Islet of Langerhans (tissue), 1 donor: ENCODE data around the gene HIVEP3.

Experiments used
- FAIRE-seq: peaks from one replicate; lab custom pipeline; 2011; peaks lifted over from hg19 to GRCh38; lab: Jason Lieb, UNC

Gene HIVEP3

DNA sequence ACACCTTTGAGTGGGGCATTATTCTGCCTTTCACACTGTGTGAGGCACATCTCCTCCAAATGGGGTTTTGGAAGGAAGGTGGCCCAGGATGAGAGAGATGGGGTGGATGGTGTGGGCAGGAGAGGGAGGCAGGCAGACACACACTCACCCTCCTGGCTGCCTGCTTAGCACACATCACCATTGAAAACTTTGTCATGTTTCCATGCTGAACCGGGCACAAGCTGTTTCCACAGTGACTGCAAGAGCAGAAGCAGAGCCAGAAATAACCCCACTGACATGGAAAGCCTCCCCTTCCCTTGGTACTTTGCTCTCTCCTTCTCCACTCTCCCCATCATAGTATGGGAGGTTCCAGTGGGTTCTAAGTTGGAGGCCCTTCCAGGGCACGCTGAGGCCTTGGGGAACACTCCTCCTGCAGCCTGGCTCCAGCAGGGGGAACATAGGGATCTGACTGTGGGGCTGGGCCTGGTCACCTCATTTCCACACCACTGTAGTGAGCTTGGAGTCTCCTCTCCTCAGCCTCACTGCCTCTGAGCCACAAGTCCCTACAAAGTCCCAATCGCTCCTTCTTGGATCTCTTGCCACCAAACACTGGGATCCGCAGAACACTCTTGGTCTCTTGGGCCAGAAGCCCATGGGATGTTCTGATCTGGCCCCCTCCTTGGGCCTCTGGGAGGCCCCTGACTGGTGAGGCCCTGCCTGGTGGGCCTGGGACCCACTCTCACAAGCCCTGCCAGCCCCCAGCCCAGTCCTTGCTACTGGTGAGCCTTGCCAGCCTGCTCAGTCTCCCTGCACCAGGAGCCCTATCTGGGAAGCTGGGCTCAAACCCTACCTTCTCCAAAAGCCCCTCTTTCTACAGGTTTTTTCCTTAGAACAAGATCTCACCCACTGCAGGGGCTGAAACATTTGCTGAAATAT lies 271.2 kb downstream of the HIVEP3 start:
- no peak for FAIRE-seq

DNA sequence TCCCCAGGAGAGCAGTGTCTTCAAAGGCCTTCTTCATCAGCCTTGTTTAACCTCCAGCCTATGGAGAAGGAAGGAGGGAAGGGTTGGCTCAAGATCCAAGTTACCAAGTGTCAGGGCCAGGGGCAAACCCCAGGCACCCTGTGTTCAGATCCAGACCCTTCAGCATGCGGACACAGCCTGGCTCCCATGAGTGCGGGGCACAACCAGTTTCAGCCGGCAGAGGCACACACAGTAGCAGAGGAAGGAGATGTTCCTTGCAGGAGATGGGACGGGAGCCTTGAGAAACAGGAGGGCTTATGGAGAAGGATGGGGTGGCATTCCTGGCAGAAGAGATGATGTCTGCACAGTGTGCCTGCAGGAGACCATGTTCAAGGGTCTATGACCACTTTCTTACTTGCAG lies 272.5 kb downstream of the HIVEP3 start:
- no peak for FAIRE-seq

DNA sequence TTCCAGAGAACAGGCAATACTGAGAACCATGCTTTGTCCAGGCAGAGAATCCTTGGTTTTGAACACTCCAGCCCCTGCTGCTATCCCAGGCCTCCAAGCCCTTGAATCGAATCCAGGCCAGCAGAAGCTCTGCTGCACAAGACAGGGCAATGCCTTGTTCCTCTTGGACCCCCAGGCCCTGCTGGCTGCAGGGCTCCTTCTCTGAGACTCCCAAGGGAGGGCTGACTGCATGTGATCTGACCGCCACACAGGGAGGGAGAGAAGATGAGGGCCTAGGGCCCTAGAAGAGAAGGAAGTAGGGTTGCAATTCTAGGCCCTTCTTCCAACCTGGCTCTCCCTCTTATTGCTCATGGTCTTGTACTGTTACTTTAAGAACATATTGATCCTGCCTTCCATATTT lies 273.7 kb downstream of the HIVEP3 start:
- no peak for FAIRE-seq

DNA sequence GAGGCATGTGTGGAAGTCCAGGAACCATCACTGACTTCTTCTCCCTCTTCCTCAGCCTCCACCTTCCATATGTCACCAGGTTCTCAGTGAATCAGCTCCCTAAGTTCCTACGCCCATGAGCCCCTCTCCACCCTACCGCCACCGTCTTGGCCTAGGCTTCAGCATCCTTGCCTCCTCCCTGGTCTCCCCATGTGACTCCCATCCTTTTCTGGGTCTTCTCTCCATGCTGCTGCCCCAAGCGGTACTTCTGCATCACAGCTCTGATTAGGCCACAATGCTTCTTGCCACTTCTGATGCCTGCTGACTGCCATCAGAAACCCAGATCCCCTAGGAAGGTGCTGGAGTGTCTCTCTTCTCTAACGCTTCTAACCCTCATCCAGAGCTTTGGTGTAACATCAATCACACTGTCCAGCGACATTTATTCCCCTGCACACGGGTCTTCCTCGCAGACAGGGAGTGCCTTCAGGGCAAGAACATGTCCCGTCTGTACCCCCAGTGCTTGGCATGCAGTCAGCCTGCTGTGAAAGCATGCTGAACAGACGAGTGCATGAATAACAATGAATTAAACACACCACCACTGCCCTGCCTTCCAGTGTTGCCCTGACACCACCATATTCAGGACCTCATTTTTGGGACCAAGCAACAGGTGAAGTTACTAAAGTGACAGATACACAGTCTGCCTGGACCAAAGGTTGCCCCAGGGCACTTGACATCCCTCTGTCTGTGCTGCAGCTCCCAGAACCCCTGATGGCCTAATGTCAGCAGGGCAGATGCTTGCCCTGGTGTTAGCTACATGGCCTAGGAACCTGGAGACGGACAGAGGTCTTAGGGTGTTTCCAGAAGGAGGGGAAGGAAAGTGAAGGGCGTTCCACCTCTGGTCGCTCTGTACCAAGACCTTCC lies 275.6 kb downstream of the HIVEP3 start:
- no peak for FAIRE-seq

DNA sequence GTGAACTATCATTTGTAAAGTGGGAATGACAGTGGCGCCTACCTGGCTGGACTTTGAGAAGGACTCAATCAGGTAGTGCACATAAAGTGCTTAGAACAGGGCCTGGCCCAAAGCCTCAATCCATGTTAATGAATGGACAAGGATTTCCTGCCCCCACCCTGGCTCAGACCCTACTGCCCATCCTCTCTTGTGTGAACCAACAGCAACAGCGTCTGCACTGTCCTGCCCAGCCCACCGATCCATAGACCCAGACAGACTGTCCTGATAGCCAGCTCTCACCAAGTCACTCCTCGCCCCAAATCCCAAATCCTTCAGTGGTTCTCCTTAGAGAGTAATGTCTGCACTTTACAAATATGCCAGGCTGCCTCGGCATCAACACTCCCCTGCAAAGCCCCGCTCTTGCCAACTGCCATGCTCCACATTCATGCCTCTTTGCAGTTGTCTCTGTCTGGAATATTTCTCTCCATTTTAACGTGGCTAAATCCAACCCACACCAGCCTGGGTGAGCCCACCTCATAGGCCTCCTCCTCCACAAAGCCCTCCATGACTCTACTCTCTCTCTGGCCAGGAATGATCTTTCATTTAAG lies 276.7 kb downstream of the HIVEP3 start:
- no peak for FAIRE-seq

DNA sequence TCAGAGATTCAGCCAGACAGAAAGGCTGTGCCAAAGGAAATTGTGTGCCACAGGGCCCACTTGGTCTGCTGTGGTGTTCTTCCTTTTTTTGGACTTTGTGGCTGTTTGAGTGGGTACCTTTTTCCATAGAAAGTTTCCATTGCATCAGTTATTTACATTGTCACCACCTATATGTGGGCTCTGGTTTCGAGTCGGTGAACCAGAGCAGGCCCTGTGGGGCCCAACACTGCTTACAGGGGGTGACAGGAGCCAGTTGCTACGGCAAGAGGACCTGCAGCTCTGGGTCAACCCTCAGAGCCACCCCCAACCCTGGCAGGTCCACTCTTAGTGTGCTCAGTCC lies 277.3 kb downstream of the HIVEP3 start:
- FAIRE-seq = no peak

DNA sequence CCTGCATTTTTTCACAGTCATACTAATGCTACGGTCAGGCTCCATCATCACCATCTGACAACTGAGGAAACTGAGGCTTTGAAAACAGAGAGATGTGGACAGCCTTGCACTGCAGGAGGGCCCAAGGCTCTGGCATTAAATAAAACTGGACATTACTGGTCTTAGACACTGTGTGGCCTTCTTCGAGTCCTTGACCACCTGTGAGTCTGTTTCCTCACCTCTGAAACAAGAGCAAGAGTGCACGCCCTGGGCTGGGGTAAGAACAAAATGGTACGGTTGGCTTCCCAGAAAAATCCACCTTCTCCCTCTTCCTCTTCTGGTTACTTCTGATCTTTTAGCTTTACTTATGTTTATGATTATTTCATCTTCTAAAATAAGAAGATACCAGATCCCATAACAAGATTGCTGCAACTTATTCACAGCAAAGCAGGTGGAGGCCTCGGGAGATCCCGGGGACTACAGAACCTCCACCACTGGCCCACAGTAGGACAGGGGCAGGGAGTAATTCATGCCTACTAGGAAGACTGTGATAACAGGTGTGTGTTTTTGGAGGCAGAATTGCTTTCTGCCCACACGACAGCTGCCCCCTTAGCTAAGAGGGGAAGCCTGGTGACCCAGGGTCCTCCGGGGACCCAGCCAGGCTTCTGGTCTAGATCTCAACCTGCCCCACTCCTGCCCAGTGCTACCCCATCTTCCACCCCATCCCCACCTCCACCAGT lies 277.8 kb downstream of the HIVEP3 start:
- no peak for FAIRE-seq

DNA sequence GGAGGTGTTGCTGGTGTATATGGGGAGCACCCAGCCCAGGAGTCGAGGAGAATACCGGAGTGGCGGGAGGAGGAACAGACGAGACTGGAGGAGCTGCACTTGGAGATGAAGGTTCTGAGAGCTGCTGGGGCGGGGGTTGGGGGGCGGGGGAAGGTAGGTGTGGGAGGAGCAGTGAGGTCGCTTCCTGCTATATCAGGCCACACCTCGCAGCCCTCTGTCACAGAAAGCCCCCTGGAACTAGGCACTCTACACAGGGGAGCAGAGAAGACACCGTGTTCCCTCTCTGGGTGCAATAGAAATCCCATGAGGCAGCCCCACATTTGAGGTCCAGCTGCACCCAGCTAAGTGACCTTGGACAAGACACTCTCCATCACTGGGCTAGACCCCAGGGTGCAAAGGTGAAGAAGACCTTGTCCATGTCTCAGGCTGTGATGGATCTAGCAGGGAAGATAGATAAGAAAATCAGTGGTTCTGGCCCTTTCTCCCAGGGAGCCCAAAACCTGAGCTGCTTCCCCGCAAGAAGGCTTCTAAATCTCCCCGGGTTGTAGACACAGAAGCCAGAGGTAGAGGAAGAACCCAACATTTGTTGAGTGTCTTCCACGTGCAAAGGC lies 278.5 kb downstream of the HIVEP3 start:
- no peak for FAIRE-seq

DNA sequence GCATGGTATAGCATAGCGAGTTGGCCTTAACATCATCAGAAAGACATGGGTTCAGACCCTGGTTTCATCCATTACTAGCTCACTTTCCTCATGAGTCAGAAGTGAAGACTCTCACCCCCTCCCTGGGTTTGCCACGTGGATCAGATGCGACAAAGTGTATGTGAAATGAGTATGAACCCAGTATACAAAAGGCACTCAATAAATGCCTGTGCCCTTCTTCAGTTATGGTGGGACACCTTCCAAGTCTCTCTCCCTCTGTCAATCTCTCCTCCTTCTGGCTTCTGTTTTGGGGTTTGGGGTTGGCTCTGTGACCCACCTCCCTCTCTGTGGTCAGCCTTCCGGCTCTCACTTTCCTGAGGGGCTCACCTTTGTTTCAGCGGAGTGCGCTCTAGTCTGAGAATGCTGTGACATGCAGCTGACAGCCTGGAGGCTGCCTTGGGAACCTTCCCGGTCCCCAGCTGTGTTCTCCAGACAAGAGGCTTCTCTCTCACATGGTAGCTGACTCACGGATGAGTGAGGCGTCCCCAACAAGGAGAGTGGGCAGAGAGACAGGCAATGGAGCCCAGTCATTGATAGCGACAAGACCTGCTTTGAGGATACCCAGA lies 279.3 kb downstream of the HIVEP3 start:
- FAIRE-seq = no peak

DNA sequence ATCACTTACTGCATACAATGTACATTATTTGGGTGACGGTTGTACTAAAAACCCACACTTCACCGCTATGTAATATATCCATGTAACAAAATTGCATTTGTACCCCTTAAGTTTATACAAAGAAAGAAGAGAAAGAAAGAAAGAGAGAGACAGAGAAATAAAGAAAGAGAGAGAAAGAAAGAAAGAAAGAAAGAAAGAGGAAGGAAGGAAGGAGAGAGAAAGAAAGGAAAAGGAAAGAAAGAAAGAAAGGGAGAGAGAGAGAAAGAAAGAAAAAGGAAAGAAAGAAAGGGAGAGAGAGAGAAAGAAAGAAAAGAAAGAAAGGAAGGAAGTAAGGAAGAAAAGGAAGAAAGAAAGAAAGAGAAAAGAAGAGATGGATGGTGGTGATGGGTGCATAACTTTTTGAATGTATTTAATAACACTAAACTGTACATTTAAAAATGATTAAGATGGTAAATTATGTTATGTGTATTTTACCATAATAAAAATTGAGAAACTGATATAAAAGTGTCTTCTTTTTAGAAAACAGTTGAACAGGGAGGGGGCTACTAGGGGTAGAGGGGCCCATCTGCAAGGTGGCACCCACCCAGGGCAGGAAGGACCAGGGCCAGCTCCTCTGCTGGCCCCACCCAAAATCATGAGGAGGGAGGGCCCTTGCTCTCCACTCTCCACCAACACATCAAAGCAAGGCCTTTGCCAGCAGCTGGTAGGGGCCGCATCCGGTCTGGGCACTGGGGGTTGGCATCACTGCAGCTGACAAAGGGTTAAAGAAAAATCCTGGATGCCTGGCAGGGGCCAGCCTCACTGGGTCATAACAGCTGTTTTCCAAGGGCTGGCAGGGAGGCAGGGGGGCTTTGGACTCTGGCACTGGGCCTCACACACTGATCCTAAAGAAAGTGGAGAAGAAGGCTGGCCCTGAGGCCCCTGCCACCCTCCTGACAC lies 280.4 kb downstream of the HIVEP3 start:
- no peak for FAIRE-seq

DNA sequence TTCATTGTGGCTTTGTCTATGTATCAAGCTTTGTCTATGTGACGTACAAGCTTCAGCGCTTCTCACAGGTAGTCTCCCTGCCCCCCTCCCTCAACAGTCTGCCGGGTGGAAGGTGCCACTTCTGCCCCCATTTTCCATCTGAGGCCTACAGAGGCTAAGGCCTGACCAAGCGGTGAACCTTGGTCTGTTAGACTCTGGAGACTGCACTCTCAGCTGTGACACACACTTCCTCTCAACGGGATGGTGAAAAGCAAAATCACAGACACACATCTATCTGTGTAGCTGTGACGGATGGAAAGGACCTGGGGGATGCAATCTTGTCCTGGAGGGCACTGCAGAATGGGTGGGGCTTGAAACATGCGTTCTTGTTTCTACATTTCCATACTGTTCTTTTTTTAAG lies 281.4 kb downstream of the HIVEP3 start:
- FAIRE-seq = no peak

DNA sequence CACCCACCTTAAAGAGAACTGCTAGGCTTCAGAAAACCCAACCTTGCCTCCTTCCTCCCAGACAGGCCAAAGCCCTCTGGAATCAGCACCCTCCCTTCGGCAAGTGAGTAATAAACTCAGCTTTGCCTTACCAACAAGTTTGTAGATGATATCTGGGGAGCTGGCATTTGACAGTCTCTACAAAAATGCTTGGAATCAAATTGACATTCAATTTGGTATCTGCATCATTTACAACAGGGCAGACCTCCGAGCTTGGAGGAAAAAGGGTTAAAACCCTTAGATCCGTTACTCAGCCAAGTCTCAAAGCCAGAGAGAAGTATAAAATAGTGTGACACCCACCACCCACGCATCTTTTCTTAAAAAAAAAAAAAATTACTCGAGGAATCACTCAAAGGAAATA lies 285.0 kb downstream of the HIVEP3 start:
- no peak for FAIRE-seq

DNA sequence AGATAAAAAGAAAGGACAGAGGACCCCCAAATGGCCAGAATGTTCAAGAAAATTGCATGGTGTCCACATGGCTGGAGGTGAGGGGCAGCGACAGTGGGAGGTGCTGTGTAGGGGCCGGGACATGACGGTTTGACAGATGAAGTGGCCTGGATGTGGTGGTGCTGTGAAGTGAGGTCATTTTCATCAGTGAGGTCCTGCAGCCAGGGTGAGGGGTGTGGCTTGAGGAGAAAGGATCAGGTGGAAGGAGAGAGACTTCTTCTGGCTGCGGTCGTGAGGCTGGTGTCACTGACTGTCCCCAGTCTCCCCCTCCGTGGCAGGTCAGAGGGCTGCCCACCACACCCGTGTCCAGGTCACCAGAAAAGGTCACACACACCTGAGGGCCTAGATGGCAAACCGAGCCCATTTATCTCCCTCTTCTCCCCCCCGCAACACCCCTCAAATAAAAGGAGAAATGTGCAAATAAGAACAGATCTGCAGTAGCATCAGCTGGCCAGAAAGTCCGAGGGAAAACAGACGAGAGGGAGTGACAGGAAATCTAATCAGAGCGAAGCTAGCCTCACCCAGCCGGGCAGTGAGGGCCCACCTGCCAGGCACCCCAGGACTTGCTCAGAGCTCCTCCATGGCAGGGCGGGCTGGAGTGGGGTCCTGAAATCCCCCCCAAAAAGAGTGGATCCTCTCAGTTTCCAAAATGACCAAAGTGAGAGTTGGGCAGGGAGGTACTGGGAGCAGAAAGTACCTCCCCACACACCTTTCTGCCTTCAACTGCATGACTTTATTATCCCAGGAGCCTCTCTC lies 285.7 kb downstream of the HIVEP3 start:
- FAIRE-seq = no peak

DNA sequence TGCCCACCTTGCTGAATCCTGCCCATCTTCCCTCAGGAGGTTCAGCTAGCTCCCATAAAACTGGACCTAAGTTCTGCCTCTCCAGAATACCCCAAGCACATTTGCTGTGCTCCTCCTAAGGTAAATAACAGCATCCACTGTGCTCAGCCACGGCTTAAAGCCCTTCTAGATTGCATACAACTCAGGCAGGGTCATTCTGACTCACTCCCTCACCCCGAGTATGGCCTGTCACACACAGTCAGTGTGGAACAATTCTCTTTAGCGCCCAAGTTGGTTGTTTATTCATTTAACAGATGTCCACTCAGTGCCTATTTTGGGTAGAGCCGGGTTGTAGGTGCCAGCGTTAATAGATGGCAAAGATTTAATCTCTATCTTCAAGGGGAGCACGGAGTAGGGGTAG lies 286.8 kb downstream of the HIVEP3 start:
- FAIRE-seq = no peak

DNA sequence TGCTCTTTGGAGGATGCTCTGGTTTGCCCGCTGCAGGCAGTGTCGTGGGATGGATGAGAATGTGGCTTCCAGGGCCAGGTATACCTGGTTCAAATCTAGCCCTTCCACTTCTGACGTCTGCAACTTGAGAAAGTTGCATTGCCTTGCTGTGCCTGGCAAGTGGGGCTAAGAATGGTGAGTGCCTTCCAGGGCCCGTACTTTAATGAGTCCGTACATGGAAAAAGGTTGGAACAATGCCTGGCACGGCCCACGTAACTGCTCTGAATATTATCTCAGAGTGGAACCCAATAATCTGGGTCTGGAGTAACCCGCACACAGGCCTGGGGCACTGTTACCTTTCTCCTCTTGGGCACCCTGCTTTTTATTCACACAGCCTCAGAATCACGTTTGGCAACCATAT lies 287.6 kb downstream of the HIVEP3 start:
- no peak for FAIRE-seq

DNA sequence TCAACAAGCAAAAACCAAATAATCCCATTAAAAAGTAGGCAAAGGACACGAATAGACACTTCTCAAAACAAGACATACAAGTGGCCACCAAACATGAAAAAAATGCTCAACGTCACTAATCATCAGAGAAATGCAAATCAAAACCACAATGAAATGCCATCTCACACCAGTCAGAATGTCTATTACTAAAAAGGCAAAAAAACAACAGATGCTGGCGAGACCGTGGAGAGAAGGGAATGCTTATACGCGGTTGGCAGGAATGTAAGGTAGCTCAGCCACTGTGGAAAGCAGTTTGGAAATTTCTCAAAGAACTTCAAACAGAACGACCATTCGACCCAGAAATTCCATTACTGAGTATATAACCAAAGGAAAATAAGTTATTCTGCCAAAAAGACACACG lies 289.2 kb downstream of the HIVEP3 start:
- no peak for FAIRE-seq

DNA sequence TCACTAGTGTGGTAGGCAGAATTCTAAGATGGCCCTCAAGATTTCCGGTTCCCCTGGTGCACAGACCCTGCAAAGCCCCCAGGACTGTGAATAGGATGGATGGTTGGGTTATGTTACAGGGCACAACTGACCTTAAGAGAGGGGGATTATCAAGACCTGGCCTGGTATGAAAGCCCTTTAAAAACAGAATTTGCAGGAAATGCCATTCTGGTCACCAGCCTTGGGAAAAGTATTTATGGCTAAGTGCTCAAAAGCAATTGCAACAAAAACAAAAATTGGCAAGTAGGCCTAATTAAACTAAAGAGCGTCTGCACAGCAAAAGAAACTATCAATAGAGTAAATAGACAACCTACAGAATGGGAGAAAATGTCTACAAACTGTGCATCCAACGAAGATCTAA lies 289.6 kb downstream of the HIVEP3 start:
- no peak for FAIRE-seq

DNA sequence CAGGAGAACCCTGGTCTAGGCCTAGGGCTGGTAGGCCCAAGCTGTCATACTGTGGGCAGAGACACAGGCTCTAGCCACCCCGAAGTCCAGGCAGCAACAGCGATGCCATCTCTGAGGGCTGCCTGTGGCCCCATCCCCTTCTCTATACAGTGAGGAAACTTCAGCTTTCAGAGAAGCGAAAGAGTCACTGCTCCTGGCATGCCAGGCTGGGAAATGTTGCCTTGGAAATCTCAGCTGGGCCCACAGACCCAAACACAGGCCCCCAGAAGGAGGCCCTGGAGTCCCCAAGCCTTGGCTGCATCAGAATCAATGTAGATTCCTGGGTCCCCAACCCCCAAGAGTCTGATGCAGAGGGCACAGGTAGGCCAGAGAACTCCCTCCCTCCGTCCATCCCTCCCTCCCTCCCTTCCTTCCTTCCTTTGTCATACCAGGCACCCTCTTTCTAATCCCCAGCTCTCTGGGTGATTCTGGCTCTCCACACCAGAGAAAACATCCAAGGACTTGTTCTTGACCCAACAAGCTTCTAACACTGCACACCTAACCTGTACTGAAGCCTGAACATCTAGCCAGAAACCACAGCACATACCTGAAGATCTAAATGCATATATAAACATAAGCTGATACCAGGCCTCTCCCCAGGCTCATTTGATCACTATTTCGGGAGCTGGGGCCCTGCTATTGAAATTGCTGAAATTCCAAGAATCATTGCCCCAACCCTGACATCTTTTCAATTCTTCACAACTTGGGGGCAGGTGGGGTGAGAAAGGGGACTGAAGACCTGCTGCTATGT lies 291.0 kb downstream of the HIVEP3 start:
- no peak for FAIRE-seq
